ENCODE results near the gene LRRC4B. TPM values are rescaled to one million over a fixed set of nuclear protein-coding genes. Genes with fewer than 3 reads are reported as not detected.

Gene LRRC4B
- total RNA-seq, 2 donors from 2014 or later, result 2.3 to 7.0 TPM

GRCh38 chr19:50489461-50490011 is 78.7 kb downstream of the LRRC4B start:
- Mint-ChIP-seq H3K27ac (no peak overlapping the region), H3K36me3 (ENCODE audit: low read depth) (peaks cover 34% of the 10 kb centered on the region), H3K4me3 (no peak overlapping the region), H3K4me1 (no peaks in the 10 kb centered on the region), H3K27me3 (ENCODE audit: insufficient read depth) (peaks cover 86% of the 10 kb centered on the region), H3K9me3 (peaks cover 28% of the 10 kb centered on the region)
- DNase-seq, result peak; percentile 55
- Histone ChIP-seq H3K27me3 (ENCODE audit: control insufficient read depth, insufficient read depth, low read length, poor library complexity, severe bottlenecking) (peaks cover 33% of the 10 kb centered on the region), H3K27ac (ENCODE audit: low read depth, low read length) (no peak overlapping the region), H3K4me1 (ENCODE audit: control insufficient read depth, insufficient read depth, low read length) (no peaks in the 10 kb centered on the region), H3K9me3 (ENCODE audit: control insufficient read depth, low read length) (peaks cover 26% of the 10 kb centered on the region), H3K36me3 (ENCODE audit: control insufficient read depth, insufficient read depth, low read length) (peaks cover 6% of the 10 kb centered on the region), H3K4me3 (ENCODE audit: low read length) (no peak overlapping the region), H3K9ac (ENCODE audit: extremely low read depth, low read length, poor library complexity, severe bottlenecking) (no peak overlapping the region)
- 62 to 75% methylated on average over 20 to 24 of the region's 24 CpGs for WGBS, 2 experiments (ENCODE audit: insufficient coverage in 1 of 2, insufficient read length in 1 of 2)
- TF ChIP-seq, protein P1, sequence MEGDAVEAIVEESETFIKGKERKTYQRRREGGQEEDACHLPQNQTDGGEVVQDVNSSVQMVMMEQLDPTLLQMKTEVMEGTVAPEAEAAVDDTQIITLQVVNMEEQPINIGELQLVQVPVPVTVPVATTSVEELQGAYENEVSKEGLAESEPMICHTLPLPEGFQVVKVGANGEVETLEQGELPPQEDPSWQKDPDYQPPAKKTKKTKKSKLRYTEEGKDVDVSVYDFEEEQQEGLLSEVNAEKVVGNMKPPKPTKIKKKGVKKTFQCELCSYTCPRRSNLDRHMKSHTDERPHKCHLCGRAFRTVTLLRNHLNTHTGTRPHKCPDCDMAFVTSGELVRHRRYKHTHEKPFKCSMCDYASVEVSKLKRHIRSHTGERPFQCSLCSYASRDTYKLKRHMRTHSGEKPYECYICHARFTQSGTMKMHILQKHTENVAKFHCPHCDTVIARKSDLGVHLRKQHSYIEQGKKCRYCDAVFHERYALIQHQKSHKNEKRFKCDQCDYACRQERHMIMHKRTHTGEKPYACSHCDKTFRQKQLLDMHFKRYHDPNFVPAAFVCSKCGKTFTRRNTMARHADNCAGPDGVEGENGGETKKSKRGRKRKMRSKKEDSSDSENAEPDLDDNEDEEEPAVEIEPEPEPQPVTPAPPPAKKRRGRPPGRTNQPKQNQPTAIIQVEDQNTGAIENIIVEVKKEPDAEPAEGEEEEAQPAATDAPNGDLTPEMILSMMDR (conservative IDR thresholded peaks at IDR 0.05), result no peak

DNA sequence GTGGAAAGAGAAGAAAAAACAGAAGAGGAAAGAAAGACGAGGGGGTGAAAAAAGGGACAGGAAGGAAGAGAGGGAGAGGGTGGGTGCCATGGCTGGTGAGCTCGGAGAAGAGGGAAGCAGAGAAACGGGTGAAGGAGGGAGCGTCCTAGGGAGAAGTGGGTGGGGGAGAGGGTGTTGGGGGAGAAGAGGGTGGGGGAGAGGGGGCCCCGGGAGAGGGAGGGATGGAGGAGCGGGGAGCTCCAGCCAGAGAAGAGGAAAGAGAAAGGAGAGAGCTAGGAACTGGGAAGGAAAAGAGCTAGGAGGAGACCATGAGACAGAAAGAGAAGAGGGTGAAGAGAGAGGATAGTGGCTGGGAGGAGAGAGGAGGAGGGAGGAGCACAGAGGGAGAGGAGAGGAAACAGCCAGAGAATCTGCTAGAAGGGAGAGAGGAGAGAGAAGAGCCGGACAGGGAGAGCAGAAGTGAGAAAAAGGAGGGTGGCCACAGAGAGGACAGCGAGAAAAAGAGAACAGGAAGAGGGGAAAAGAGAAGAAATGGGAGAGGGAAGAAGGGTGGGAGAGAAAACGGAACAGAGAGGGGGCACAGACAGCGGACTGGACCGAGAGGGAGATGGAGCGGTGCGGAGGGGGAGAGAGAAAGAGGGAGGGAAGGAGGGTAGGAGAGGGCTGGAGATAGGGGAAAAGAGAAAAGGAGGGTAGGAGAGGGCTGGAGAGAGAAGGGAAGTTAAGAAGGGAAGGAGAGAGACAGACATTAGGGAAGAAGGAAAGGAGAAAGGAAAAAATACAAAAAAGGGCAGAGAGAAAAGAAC is 79.6 kb downstream of the LRRC4B start:
- Histone ChIP-seq H3K27ac (ENCODE audit: low read depth, low read length) (no peak overlapping the region), H3K9me3 (ENCODE audit: control insufficient read depth, low read length) (peaks cover 26% of the 10 kb centered on the region), H3K27me3 (ENCODE audit: control insufficient read depth, insufficient read depth, low read length, poor library complexity, severe bottlenecking) (peaks cover 28% of the 10 kb centered on the region), H3K9ac (ENCODE audit: extremely low read depth, low read length, poor library complexity, severe bottlenecking) (no peak overlapping the region), H3K36me3 (ENCODE audit: control insufficient read depth, insufficient read depth, low read length) (peaks cover 6% of the 10 kb centered on the region), H3K4me3 (ENCODE audit: low read length) (no peak overlapping the region), H3K4me1 (ENCODE audit: control insufficient read depth, insufficient read depth, low read length) (no peaks in the 10 kb centered on the region)
- Mint-ChIP-seq H3K4me1 (no peaks in the 10 kb centered on the region), H3K9me3 (peaks cover 28% of the 10 kb centered on the region), H3K27me3 (ENCODE audit: insufficient read depth) (peaks cover 76% of the 10 kb centered on the region), H3K27ac (no peak overlapping the region), H3K36me3 (ENCODE audit: low read depth) (peaks cover 37% of the 10 kb centered on the region), H3K4me3 (no peak overlapping the region)
- WGBS, 2 experiments (ENCODE audit: insufficient coverage in 1 of 2, insufficient read length in 1 of 2), result 66 to 70% methylated on average over 13 of the region's 13 CpGs
- peak; percentile 28 for DNase-seq
- TF ChIP-seq, protein P1 (conservative IDR thresholded peaks at IDR 0.05), result no peak

- Mint-ChIP-seq H3K27me3 (ENCODE audit: insufficient read depth) (peaks cover 61% of the 10 kb centered on the region), H3K9me3 (peaks cover 28% of the 10 kb centered on the region), H3K4me3 (no peak overlapping the region), H3K27ac (no peak overlapping the region), H3K4me1 (no peaks in the 10 kb centered on the region), H3K36me3 (ENCODE audit: low read depth) (peaks cover 50% of the 10 kb centered on the region)
- peaks cover 14% of the 10 kb centered on the region for H3K36me3 ChIP-seq (ENCODE audit: control insufficient read depth, insufficient read depth, low read length)
- DNase-seq, result peak; percentile 97
- 80% methylated on average over 17 to 18 of the region's 18 CpGs for WGBS, 2 experiments (ENCODE audit: insufficient coverage in 1 of 2, insufficient read length in 1 of 2)
- H3K4me3 ChIP-seq (ENCODE audit: low read length), result no peak overlapping the region
- H3K27ac ChIP-seq (ENCODE audit: low read depth, low read length), result no peak overlapping the region
- H3K4me1 ChIP-seq (ENCODE audit: control insufficient read depth, insufficient read depth, low read length), result no peaks in the 10 kb centered on the region
- no peak overlapping the region for H3K9ac ChIP-seq (ENCODE audit: extremely low read depth, low read length, poor library complexity, severe bottlenecking)
- TF ChIP-seq, protein P1 (conservative IDR thresholded peaks at IDR 0.05), result peak; percentile 87
- peaks cover 26% of the 10 kb centered on the region for H3K9me3 ChIP-seq (ENCODE audit: control insufficient read depth, low read length)
- peaks cover 15% of the 10 kb centered on the region for H3K27me3 ChIP-seq (ENCODE audit: control insufficient read depth, insufficient read depth, low read length, poor library complexity, severe bottlenecking)
These were observed 81.3 kb downstream of the LRRC4B start for GRCh38 chr19:50486823-50487515.

Measured in endodermal cell (in vitro differentiated cells).